Measurements from ENCODE around the gene SORBS1. TPM values are rescaled to one million over a fixed set of nuclear protein-coding genes. Genes with fewer than 3 reads are reported as not detected.

SORBS1 gene
- total RNA-seq, 1 experiment from 2014 or later: 0.56 TPM

DNA sequence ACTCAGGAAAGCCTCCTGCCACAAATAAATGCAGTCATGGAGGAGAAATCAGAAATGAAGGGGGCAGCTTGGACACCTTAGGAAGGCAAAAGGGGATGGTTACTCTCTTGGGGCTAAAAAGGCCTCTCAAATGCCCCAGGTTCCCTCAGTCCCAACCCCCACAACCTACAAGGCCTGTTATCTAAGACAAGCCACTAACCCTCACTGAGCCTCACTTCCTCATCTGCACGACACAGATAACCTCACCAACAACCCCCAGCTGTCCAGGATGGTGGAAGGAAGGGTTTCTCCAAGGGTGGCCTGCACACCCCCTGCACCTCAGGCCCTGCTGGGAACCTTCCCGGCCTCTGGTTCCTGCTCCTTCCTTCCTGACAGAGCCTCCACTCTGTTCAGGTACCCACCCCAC is 29.2 kb downstream of the SORBS1 start:
- ChIA-PET POLR2A (ENCODE audit: low non-redundant PET) (interaction anchor here (0.5 kb wide), 1 partner anchor 1743 kb away, joined by 3 read pairs; no protein-coding TSS in a partner anchor), CTCF (no interaction called here)
- BruUV-seq (replicated peaks): no TSS peak

DNA sequence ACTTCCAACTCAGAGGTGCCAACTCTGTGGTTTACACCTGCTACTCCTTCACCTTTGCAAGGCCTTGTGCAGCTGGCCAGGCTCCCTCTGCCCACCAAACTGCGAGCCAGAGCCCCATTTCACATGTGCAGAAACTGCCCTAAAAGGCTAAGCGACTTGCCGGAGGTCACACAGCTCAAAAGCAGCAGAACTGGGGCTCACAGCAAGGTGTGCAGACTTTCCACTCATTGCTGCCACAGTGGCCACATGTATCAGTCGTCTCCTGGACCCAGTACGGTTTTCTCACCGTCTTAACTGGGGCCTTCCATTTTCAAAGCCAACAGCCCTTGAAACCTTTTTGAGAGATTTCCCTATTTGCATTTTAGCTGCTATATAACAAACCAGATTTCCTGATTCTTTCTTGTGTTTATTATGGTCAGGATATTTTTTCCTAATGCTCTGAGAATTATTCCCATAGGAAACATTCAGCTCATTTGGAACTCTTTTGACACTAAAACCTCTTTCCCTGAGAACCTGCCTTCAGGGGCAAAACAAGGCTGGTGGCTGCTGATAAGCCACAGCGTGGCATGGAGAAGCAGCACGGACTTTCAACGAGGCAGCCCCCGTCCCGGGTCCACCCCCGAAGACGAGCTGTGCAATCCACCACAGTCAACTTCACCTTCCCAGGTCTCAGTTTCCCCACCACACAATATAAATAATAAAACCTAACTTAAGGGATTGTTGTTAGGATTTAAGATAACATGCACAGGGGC is 29.9 kb downstream of the SORBS1 start:
- TF ChIP-seq EZH2 (IDR thresholded peaks at IDR 0.05; ENCODE audit: borderline replicate concordance, low read depth, low read length, poor library complexity, severe bottlenecking): no peak
- TF ChIP-seq, protein P1, sequence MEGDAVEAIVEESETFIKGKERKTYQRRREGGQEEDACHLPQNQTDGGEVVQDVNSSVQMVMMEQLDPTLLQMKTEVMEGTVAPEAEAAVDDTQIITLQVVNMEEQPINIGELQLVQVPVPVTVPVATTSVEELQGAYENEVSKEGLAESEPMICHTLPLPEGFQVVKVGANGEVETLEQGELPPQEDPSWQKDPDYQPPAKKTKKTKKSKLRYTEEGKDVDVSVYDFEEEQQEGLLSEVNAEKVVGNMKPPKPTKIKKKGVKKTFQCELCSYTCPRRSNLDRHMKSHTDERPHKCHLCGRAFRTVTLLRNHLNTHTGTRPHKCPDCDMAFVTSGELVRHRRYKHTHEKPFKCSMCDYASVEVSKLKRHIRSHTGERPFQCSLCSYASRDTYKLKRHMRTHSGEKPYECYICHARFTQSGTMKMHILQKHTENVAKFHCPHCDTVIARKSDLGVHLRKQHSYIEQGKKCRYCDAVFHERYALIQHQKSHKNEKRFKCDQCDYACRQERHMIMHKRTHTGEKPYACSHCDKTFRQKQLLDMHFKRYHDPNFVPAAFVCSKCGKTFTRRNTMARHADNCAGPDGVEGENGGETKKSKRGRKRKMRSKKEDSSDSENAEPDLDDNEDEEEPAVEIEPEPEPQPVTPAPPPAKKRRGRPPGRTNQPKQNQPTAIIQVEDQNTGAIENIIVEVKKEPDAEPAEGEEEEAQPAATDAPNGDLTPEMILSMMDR (conservative IDR thresholded peaks at IDR 0.05; ENCODE audit: low read depth, low read length): no peak
- Histone ChIP-seq H3K36me3 (ENCODE audit: insufficient read depth, low read length, poor library complexity, severe bottlenecking) (no peaks in the 10 kb centered on the region), H3K4me1 (ENCODE audit: insufficient read depth, low read length, poor library complexity, severe bottlenecking) (no peaks in the 10 kb centered on the region), H3K27me3 (replicated peaks; ENCODE audit: insufficient read depth, low read depth, low read length, poor library complexity) (peaks cover 8% of the 10 kb centered on the region), H3K4me3 (ENCODE audit: low read depth, low read length, poor library complexity, severe bottlenecking) (no peak overlapping the region), H3K9me3 (ENCODE audit: low read depth, low read length, poor library complexity, severe bottlenecking) (no peaks in the 10 kb centered on the region), H3K27ac (ENCODE audit: low read depth, low read length, poor library complexity, severe bottlenecking) (no peak overlapping the region)
- CTCF ChIA-PET: no interaction called here
- DNase-seq (ENCODE audit: low spot score): no peak
- intact Hi-C loops (cut with micrococcal nuclease; ENCODE audit: unreplicated experiment): no loop called here
- no TSS peak for BruUV-seq (replicated peaks)
- POLR2A ChIA-PET (ENCODE audit: low non-redundant PET): interaction anchor here (0.5 kb wide), 1 partner anchor 1744 kb away, joined by 3 read pairs; no protein-coding TSS in a partner anchor

More for the DNA sequence above, 29.2 kb downstream of the SORBS1 start:
- TF ChIP-seq EZH2 (IDR thresholded peaks at IDR 0.05; ENCODE audit: borderline replicate concordance, low read depth, low read length, poor library complexity, severe bottlenecking): no peak
- TF ChIP-seq, protein P1 (conservative IDR thresholded peaks at IDR 0.05; ENCODE audit: low read depth, low read length): no peak
- intact Hi-C loops (cut with micrococcal nuclease; ENCODE audit: unreplicated experiment): no loop called here
- no peak overlapping the region for H3K27ac ChIP-seq (ENCODE audit: low read depth, low read length, poor library complexity, severe bottlenecking)
- H3K36me3 ChIP-seq (ENCODE audit: insufficient read depth, low read length, poor library complexity, severe bottlenecking): no peaks in the 10 kb centered on the region
- no peaks in the 10 kb centered on the region for H3K4me1 ChIP-seq (ENCODE audit: insufficient read depth, low read length, poor library complexity, severe bottlenecking)
- peaks cover 8% of the 10 kb centered on the region for H3K27me3 ChIP-seq (replicated peaks; ENCODE audit: insufficient read depth, low read depth, low read length, poor library complexity)
- DNase-seq (ENCODE audit: low spot score): no peak
- H3K9me3 ChIP-seq (ENCODE audit: low read depth, low read length, poor library complexity, severe bottlenecking): no peaks in the 10 kb centered on the region
- H3K4me3 ChIP-seq (ENCODE audit: low read depth, low read length, poor library complexity, severe bottlenecking): no peak overlapping the region

DNA sequence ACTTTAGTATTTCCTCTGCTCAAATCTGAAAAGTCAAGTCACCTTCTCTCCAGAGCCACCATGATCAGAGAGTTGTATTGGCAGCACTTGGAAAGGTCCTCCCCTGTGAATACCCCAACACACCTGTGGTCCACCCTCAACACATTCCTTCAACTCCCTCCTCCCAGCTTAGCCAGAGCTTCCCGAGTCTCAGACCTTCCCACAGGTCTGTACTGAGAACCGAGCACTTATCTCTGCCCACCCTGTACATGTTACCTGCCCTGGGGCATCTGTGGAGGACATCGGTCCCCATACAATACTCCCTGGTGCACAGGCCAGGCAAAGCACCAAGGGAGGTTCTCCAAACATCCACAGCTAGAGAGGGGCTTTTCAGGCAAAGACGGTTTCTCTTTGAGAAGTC is 30.6 kb downstream of the SORBS1 start:
- no peak for DNase-seq (ENCODE audit: low spot score)
- no TSS peak for BruUV-seq (replicated peaks)
- TF ChIP-seq, protein P1 (conservative IDR thresholded peaks at IDR 0.05; ENCODE audit: low read depth, low read length): no peak
- no peak for TF ChIP-seq EZH2 (IDR thresholded peaks at IDR 0.05; ENCODE audit: borderline replicate concordance, low read depth, low read length, poor library complexity, severe bottlenecking)
- intact Hi-C loops (cut with micrococcal nuclease; ENCODE audit: unreplicated experiment): no loop called here
- POLR2A ChIA-PET (ENCODE audit: low non-redundant PET): no interaction called here
- Histone ChIP-seq H3K36me3 (ENCODE audit: insufficient read depth, low read length, poor library complexity, severe bottlenecking) (no peaks in the 10 kb centered on the region), H3K9me3 (ENCODE audit: low read depth, low read length, poor library complexity, severe bottlenecking) (no peaks in the 10 kb centered on the region), H3K27ac (ENCODE audit: low read depth, low read length, poor library complexity, severe bottlenecking) (no peak overlapping the region), H3K4me1 (ENCODE audit: insufficient read depth, low read length, poor library complexity, severe bottlenecking) (no peaks in the 10 kb centered on the region), H3K27me3 (replicated peaks; ENCODE audit: insufficient read depth, low read depth, low read length, poor library complexity) (peaks cover 8% of the 10 kb centered on the region), H3K4me3 (ENCODE audit: low read depth, low read length, poor library complexity, severe bottlenecking) (no peak overlapping the region)
- CTCF ChIA-PET: no interaction called here

Data from A673 (cell line).